ENCODE measurements around the gene CEP170.
"Not testable (repeated sequence)": the region's sequence is repeated elsewhere in the genome, so short reads cannot be mapped to it uniquely, and the experiment has no call there.

- TF ChIP-seq CTCF (IDR thresholded peaks at IDR 0.05; ENCODE audit: poor library complexity, severe bottlenecking); EP300 (conservative IDR thresholded peaks at IDR 0.05; ENCODE audit: poor library complexity, severe bottlenecking); EZH2 (IDR thresholded peaks at IDR 0.05; ENCODE audit: borderline replicate concordance, insufficient read depth, low read length, poor library complexity, severe bottlenecking); REST (IDR thresholded peaks at IDR 0.05; ENCODE audit: borderline replicate concordance); SMC3 (conservative IDR thresholded peaks at IDR 0.05; ENCODE audit: poor library complexity); TAF1 (IDR thresholded peaks at IDR 0.05; ENCODE audit: low read depth): not testable (repeated sequence)
Observed at GRCh38 chr1:243164911-243165310, 90.2 kb downstream of the CEP170 start.
